SK-N-MC (cell line): ENCODE measurements around the gene KRTAP10-5.

ENCODE experiments used
- EZH2 ChIP-seq: fragments of 200-600 bp; sonication (generic); IDR thresholded peaks from one replicate; pipeline ENCODE4 v1.6.1; 2017; ENCODE audit warnings: antibody characterized with exemption
- FOXP2 ChIP-seq: optimal IDR thresholded peaks from 2 replicates; pipeline ENCODE3; 2011; ENCODE audit warnings: mild to moderate bottlenecking, moderate library complexity; ENCODE audit not compliant: insufficient read depth; ENCODE audit errors: extremely low read length, control extremely low read depth
- POLR2AphosphoS5 ChIP-seq: IDR thresholded peaks from 2 replicates; pipeline ENCODE4 v1.6.1; 2012; ENCODE audit warnings: mild to moderate bottlenecking, low read depth, low read length, borderline replicate concordance

DNA sequence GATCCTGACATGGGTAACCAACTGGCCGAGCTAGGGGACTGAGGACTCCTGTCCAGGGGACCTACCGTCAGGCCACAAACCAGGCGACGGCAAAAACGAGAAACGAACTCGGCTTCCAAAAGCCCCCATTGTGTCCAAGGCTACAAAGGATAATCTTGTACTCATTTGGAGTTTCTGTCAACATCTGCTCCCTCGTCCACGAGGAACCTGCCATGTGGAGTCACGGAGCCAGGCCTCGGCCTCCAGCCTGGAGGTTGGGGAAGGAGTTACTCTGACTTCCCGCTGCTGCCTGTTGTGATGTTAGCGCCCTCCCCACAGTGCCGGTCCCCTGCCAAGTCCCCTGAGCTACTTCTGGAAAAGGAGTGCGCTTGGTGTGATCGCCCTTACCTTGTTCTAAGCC is 47.7 kb downstream of the KRTAP10-5 start:
- no peak for TF ChIP-seq EZH2
- TF ChIP-seq POLR2AphosphoS5, result no peak
- no peak for TF ChIP-seq FOXP2
